Measurements from ENCODE around the gene NDOR1.

Gene NDOR1

GRCh38 chr9:137168573-137168903 is 37.0 kb upstream of the NDOR1 start:
- H2AFZ ChIP-seq (ENCODE audit: insufficient read depth, low read length, poor library complexity): no peak overlapping the region
- H3K4ac ChIP-seq (ENCODE audit: low read depth, low read length): no peak overlapping the region
- peak overlapping the region; percentile 52 for H3K4me3 ChIP-seq (ENCODE audit: low read depth, low read length)
- H3K79me1 ChIP-seq (ENCODE audit: low read length): no peaks in the 10 kb centered on the region
- H3K9ac ChIP-seq (ENCODE audit: low read length): no peak overlapping the region
- no peak overlapping the region for H2AK5ac ChIP-seq (ENCODE audit: low read length)
- H3K4me1 ChIP-seq (ENCODE audit: control insufficient read depth in 1 of 2, insufficient read depth in 2 of 2, low read length in 2 of 2): peaks cover 0 to 11% of the 10 kb centered on the region in 2 experiments
- no peak overlapping the region for H3K27ac ChIP-seq (ENCODE audit: low read depth, low read length)
- peak overlapping the region; percentile 65 for H3K4me2 ChIP-seq (ENCODE audit: low read length)
- no peaks in the 10 kb centered on the region for H3K79me2 ChIP-seq (ENCODE audit: control insufficient read depth, insufficient read depth, low read length, poor library complexity)
- no peak overlapping the region for H3K23ac ChIP-seq (ENCODE audit: low read length)
- no peak overlapping the region for H2BK120ac ChIP-seq (ENCODE audit: insufficient read depth, low read length, poor library complexity)
- H3K36me3 ChIP-seq (ENCODE audit: control insufficient read depth in 1 of 2, insufficient read depth in 2 of 2, low read length in 2 of 2): no peaks in the 10 kb centered on the region
- H4K12ac ChIP-seq (ENCODE audit: low read depth, low read length): no peak overlapping the region
- no CpG with 5 or more reads among the region's 36 CpGs for WGBS (ENCODE audit: extremely low coverage, insufficient coverage, insufficient read length)
- H2BK5ac ChIP-seq (ENCODE audit: low read depth, low read length, poor library complexity): no peak overlapping the region
- H3K9me3 ChIP-seq (ENCODE audit: insufficient read depth, low read depth, low read length): peaks cover 6% of the 10 kb centered on the region
- no peak overlapping the region for H3K18ac ChIP-seq (ENCODE audit: low read length)
- no peak overlapping the region for H2BK12ac ChIP-seq (ENCODE audit: low read length)
- H4K8ac ChIP-seq (ENCODE audit: low read depth, low read length): no peak overlapping the region
- DNase-seq: no peak
- peaks cover 62% of the 10 kb centered on the region for H3K27me3 ChIP-seq (ENCODE audit: insufficient read depth, low read length)
- no peak overlapping the region for H4K91ac ChIP-seq (ENCODE audit: low read depth, low read length)
- H3K14ac ChIP-seq (ENCODE audit: low read length): no peak overlapping the region

GRCh38 chr9:137168904-137169856 is 36.3 kb upstream of the NDOR1 start:
- H3K18ac ChIP-seq (ENCODE audit: low read length): no peak overlapping the region
- H2BK5ac ChIP-seq (ENCODE audit: low read depth, low read length, poor library complexity): no peak overlapping the region
- peak overlapping the region; percentile 52 for H3K4me3 ChIP-seq (ENCODE audit: low read depth, low read length)
- no peak overlapping the region for H3K14ac ChIP-seq (ENCODE audit: low read length)
- H2BK120ac ChIP-seq (ENCODE audit: insufficient read depth, low read length, poor library complexity): no peak overlapping the region
- H4K91ac ChIP-seq (ENCODE audit: low read depth, low read length): no peak overlapping the region
- H4K12ac ChIP-seq (ENCODE audit: low read depth, low read length): no peak overlapping the region
- no peaks in the 10 kb centered on the region for H3K79me1 ChIP-seq (ENCODE audit: low read length)
- peaks cover 57% of the 10 kb centered on the region for H3K27me3 ChIP-seq (ENCODE audit: insufficient read depth, low read length)
- no peaks in the 10 kb centered on the region for H3K79me2 ChIP-seq (ENCODE audit: control insufficient read depth, insufficient read depth, low read length, poor library complexity)
- peaks cover 6% of the 10 kb centered on the region for H3K9me3 ChIP-seq (ENCODE audit: insufficient read depth, low read depth, low read length)
- no peak overlapping the region for H2AFZ ChIP-seq (ENCODE audit: insufficient read depth, low read length, poor library complexity)
- peaks cover 0 to 11% of the 10 kb centered on the region in 2 experiments for H3K4me1 ChIP-seq (ENCODE audit: control insufficient read depth in 1 of 2, insufficient read depth in 2 of 2, low read length in 2 of 2)
- H2AK5ac ChIP-seq (ENCODE audit: low read length): no peak overlapping the region
- peak overlapping the region; percentile 65 for H3K4me2 ChIP-seq (ENCODE audit: low read length)
- DNase-seq: peak; percentile 15 to 52
- no peak overlapping the region for H2BK12ac ChIP-seq (ENCODE audit: low read length)
- no peak overlapping the region for H3K23ac ChIP-seq (ENCODE audit: low read length)
- WGBS (ENCODE audit: extremely low coverage, insufficient coverage, insufficient read length): no CpG with 5 or more reads among the region's 124 CpGs
- no peak overlapping the region for H3K4ac ChIP-seq (ENCODE audit: low read depth, low read length)
- no peak overlapping the region for H4K8ac ChIP-seq (ENCODE audit: low read depth, low read length)
- H3K36me3 ChIP-seq (ENCODE audit: control insufficient read depth in 1 of 2, insufficient read depth in 2 of 2, low read length in 2 of 2): no peaks in the 10 kb centered on the region
- H3K9ac ChIP-seq (ENCODE audit: low read length): no peak overlapping the region
- H3K27ac ChIP-seq (ENCODE audit: low read depth, low read length): no peak overlapping the region

GRCh38 chr9:137169896-137170358 is 35.6 kb upstream of the NDOR1 start, which contains the start of gene LRRC26:
LRRC26 (minus strand) TSS chr9:137170051; CDS start chr9:137169943, 108 bp downstream.
- Histone ChIP-seq H4K8ac (ENCODE audit: low read depth, low read length) (no peak within 1 kb of the TSS), H3K27me3 (ENCODE audit: insufficient read depth, low read length) (peaks cover 52% of the 10 kb centered on the region), H3K9me3 (ENCODE audit: insufficient read depth, low read depth, low read length) (peaks cover 6% of the 10 kb centered on the region), H3K79me1 (ENCODE audit: low read length) (no peaks in the 10 kb centered on the region), H2BK5ac (ENCODE audit: low read depth, low read length, poor library complexity) (no peak within 1 kb of the TSS), H3K27ac (ENCODE audit: low read depth, low read length) (no peak within 1 kb of the TSS), H3K36me3 (ENCODE audit: control insufficient read depth in 1 of 2, insufficient read depth in 2 of 2, low read length in 2 of 2) (no peaks in the 10 kb centered on the region), H2AFZ (ENCODE audit: insufficient read depth, low read length, poor library complexity) (no peak within 1 kb of the TSS), H3K14ac (ENCODE audit: low read length) (no peak within 1 kb of the TSS), H3K4ac (ENCODE audit: low read depth, low read length) (no peak within 1 kb of the TSS), H3K18ac (ENCODE audit: low read length) (no peak within 1 kb of the TSS), H4K12ac (ENCODE audit: low read depth, low read length) (no peak within 1 kb of the TSS), H3K4me3 (ENCODE audit: low read depth, low read length) (peak within 1 kb of the TSS; percentile 52), H2BK120ac (ENCODE audit: insufficient read depth, low read length, poor library complexity) (no peak within 1 kb of the TSS), H2AK5ac (ENCODE audit: low read length) (no peak within 1 kb of the TSS), H3K79me2 (ENCODE audit: control insufficient read depth, insufficient read depth, low read length, poor library complexity) (no peaks in the 10 kb centered on the region), H3K23ac (ENCODE audit: low read length) (no peak within 1 kb of the TSS), H3K9ac (ENCODE audit: low read length) (no peak within 1 kb of the TSS), H4K91ac (ENCODE audit: low read depth, low read length) (no peak within 1 kb of the TSS), H3K4me2 (ENCODE audit: low read length) (peak within 1 kb of the TSS; percentile 65), H2BK12ac (ENCODE audit: low read length) (no peak within 1 kb of the TSS), H3K4me1 (ENCODE audit: control insufficient read depth in 1 of 2, insufficient read depth in 2 of 2, low read length in 2 of 2) (peaks cover 0 to 11% of the 10 kb centered on the region in 2 experiments)
- no peak for DNase-seq
- WGBS (ENCODE audit: extremely low coverage, insufficient coverage, insufficient read length): no CpG with 5 or more reads among the region's 41 CpGs

- Histone ChIP-seq H4K8ac (ENCODE audit: low read depth, low read length) (no peak overlapping the region), H2AFZ (ENCODE audit: insufficient read depth, low read length, poor library complexity) (no peak overlapping the region), H2BK5ac (ENCODE audit: low read depth, low read length, poor library complexity) (no peak overlapping the region), H4K91ac (ENCODE audit: low read depth, low read length) (no peak overlapping the region), H3K4me3 (ENCODE audit: low read depth, low read length) (no peak overlapping the region), H2AK5ac (ENCODE audit: low read length) (no peak overlapping the region), H3K4ac (ENCODE audit: low read depth, low read length) (no peak overlapping the region), H4K12ac (ENCODE audit: low read depth, low read length) (no peak overlapping the region), H3K4me1 (ENCODE audit: control insufficient read depth in 1 of 2, insufficient read depth in 2 of 2, low read length in 2 of 2) (peaks cover 0 to 11% of the 10 kb centered on the region in 2 experiments), H3K14ac (ENCODE audit: low read length) (no peak overlapping the region), H3K9ac (ENCODE audit: low read length) (no peak overlapping the region), H3K79me2 (ENCODE audit: control insufficient read depth, insufficient read depth, low read length, poor library complexity) (no peaks in the 10 kb centered on the region), H2BK120ac (ENCODE audit: insufficient read depth, low read length, poor library complexity) (no peak overlapping the region), H3K27me3 (ENCODE audit: insufficient read depth, low read length) (peaks cover 52% of the 10 kb centered on the region), H3K36me3 (ENCODE audit: control insufficient read depth in 1 of 2, insufficient read depth in 2 of 2, low read length in 2 of 2) (no peaks in the 10 kb centered on the region), H3K9me3 (ENCODE audit: insufficient read depth, low read depth, low read length) (peaks cover 6% of the 10 kb centered on the region), H3K79me1 (ENCODE audit: low read length) (no peaks in the 10 kb centered on the region), H3K4me2 (ENCODE audit: low read length) (no peak overlapping the region), H3K27ac (ENCODE audit: low read depth, low read length) (no peak overlapping the region), H3K18ac (ENCODE audit: low read length) (no peak overlapping the region), H3K23ac (ENCODE audit: low read length) (no peak overlapping the region), H2BK12ac (ENCODE audit: low read length) (no peak overlapping the region)
- no CpG with 5 or more reads among the region's 14 CpGs for WGBS (ENCODE audit: extremely low coverage, insufficient coverage, insufficient read length)
- no peak for DNase-seq
These were observed 34.9 kb upstream of the NDOR1 start for GRCh38 chr9:137170486-137171148.

All from trophoblast cell (in vitro differentiated cells and primary cell).